Parathyroid adenoma (tissue), 2 donors: ENCODE data around the gene CHD9.

Experiments
- H2AFZ ChIP-seq: fragments of 300-600 bp; sonication (generic); one replicate; pipeline ENCODE4 v1.7.0; 2017; ENCODE audit warnings: antibody characterized with exemption, mild to moderate bottlenecking
- H3K27ac ChIP-seq: fragments of 300-600 bp; sonication (generic); one replicate; pipeline ENCODE4 v1.7.0; 2017
- H3K27me3 ChIP-seq: fragments of 300-600 bp; sonication (generic); one replicate; pipeline ENCODE4 v1.7.0; 2017; ENCODE audit warnings: low read length; ENCODE audit not compliant: control insufficient read depth, insufficient read depth
- H3K36me3 ChIP-seq: fragments of 300-600 bp; sonication (generic); one replicate; pipeline ENCODE4 v1.7.0; 2017; ENCODE audit warnings: low read length; ENCODE audit not compliant: control insufficient read depth, insufficient read depth
- H3K4me1 ChIP-seq: fragments of 300-600 bp; sonication (generic); one replicate; pipeline ENCODE4 v1.7.0; 2017; ENCODE audit warnings: control low read depth
- H3K4me2 ChIP-seq: fragments of 300-600 bp; sonication (generic); one replicate; pipeline ENCODE4 v1.7.0; 2017; ENCODE audit warnings: low read length
- H3K4me3 ChIP-seq: fragments of 300-600 bp; sonication (generic); one replicate; pipeline ENCODE4 v1.7.0; 2017; ENCODE audit warnings: low read depth, low read length
- H3K79me2 ChIP-seq: fragments of 300-600 bp; sonication (generic); one replicate; pipeline ENCODE4 v1.7.0; 2017; ENCODE audit warnings: control low read depth
- H3K9ac ChIP-seq: fragments of 300-600 bp; sonication (generic); one replicate; pipeline ENCODE4 v1.7.0; 2017; ENCODE audit warnings: mild to moderate bottlenecking
- H3K9me3 ChIP-seq: fragments of 300-600 bp; sonication (generic); one replicate; pipeline ENCODE4 v1.7.0; 2017; ENCODE audit warnings: low read length; ENCODE audit not compliant: control insufficient read depth
- CTCF ChIP-seq: fragments of 300-600 bp; sonication (generic); IDR thresholded peaks from one replicate; pipeline ENCODE4 v1.7.0; 2017; ENCODE audit warnings: antibody characterized with exemption, mild to moderate bottlenecking
- donor health status: primary hyperparathyroidism.

Gene CHD9

GRCh38 chr16:53081686-53082407, 27.1 kb downstream of the CHD9 start:
- Histone ChIP-seq H3K27me3 (no peaks in the 10 kb centered on the region), H3K79me2 (peaks cover 16% of the 10 kb centered on the region), H3K36me3 (no peaks in the 10 kb centered on the region), H3K9ac (no peak overlapping the region), H3K9me3 (no peaks in the 10 kb centered on the region), H3K4me1 (peaks cover 21% of the 10 kb centered on the region), H3K4me2 (no peak overlapping the region), H3K4me3 (no peak overlapping the region), H2AFZ (no peak overlapping the region), H3K27ac (no peak overlapping the region)
- TF ChIP-seq CTCF = no peak

GRCh38 chr16:53082509-53082908, 27.7 kb downstream of the CHD9 start:
- no peak overlapping the region for H3K27ac ChIP-seq
- H3K27me3 ChIP-seq = no peaks in the 10 kb centered on the region
- peaks cover 21% of the 10 kb centered on the region for H3K4me1 ChIP-seq
- no peak overlapping the region for H3K4me3 ChIP-seq
- no peaks in the 10 kb centered on the region for H3K36me3 ChIP-seq
- H3K4me2 ChIP-seq = no peak overlapping the region
- no peak for TF ChIP-seq CTCF
- peaks cover 20% of the 10 kb centered on the region for H3K79me2 ChIP-seq
- no peak overlapping the region for H2AFZ ChIP-seq
- H3K9ac ChIP-seq = no peak overlapping the region
- no peaks in the 10 kb centered on the region for H3K9me3 ChIP-seq

GRCh38 chr16:53083119-53083518, 28.3 kb downstream of the CHD9 start:
- Histone ChIP-seq H3K4me1 (peaks cover 21% of the 10 kb centered on the region), H3K27ac (no peak overlapping the region)

GRCh38 chr16:53084141-53084541, 29.4 kb downstream of the CHD9 start:
- H3K27ac ChIP-seq = no peak overlapping the region
- H3K27me3 ChIP-seq = no peaks in the 10 kb centered on the region
- H3K4me2 ChIP-seq = no peak overlapping the region
- H3K79me2 ChIP-seq = peaks cover 22% of the 10 kb centered on the region
- H3K9me3 ChIP-seq = no peaks in the 10 kb centered on the region
- TF ChIP-seq CTCF = no peak
- H3K4me1 ChIP-seq = peaks cover 21% of the 10 kb centered on the region
- H3K9ac ChIP-seq = no peak overlapping the region
- H2AFZ ChIP-seq = no peak overlapping the region
- H3K36me3 ChIP-seq = no peaks in the 10 kb centered on the region
- H3K4me3 ChIP-seq = no peak overlapping the region

More at GRCh38 chr16:53083119-53083518, 28.3 kb downstream of the CHD9 start:
- H3K9ac ChIP-seq = no peak overlapping the region
- no peak for TF ChIP-seq CTCF
- no peaks in the 10 kb centered on the region for H3K9me3 ChIP-seq
- H3K4me3 ChIP-seq = no peak overlapping the region
- H3K27me3 ChIP-seq = no peaks in the 10 kb centered on the region
- no peaks in the 10 kb centered on the region for H3K36me3 ChIP-seq
- peaks cover 20% of the 10 kb centered on the region for H3K79me2 ChIP-seq
- no peak overlapping the region for H2AFZ ChIP-seq
- no peak overlapping the region for H3K4me2 ChIP-seq
